ENCODE results near the gene TBC1D22A. TPM values are rescaled to one million over a fixed set of nuclear protein-coding genes. Genes with fewer than 3 reads are reported as not detected.

TBC1D22A gene
- polyA plus RNA-seq, 1 experiment = 24.2 TPM

DNA sequence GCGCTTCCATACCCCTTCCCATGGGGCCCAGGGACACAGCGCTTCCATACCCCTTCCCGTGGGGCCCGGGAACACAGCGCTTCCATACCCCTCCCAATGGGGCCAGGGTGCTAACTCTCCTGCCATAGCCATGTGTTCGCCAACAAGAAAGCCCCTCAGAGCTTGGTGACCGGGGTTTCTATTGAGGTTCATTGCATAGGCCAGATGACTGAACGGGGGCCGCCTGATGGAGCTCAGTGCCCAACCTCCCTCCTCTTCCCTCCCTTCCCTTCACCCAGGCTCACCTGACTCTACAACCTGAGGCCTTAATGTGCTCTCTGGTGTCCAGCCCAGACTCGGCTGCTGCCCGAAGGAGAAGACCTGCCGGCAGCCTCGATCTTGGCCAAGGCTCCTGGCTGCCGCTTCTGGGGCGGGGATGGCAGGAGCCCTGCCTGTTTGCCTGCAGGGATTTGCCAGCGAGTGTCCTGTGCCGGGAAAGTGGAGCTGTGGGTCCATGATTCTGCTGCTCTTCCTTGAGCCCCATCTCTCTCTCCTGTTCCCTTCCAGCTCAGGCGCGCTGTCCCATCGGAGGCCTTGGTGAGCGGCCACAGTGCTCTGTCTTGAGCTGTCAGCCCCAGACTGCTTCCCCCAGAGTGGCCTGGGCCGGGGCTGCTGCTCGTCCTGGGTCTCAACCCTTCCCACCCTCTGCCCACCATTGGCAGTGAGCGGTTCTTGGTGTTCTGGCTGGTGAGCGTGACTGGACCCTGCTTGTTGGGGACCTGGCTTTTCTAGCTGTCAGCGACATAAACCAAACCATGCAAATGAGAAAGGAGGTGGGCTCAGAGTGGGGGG lies 267.0 kb downstream of the TBC1D22A start:
- H3K36me3 ChIP-seq (ENCODE audit: control insufficient read depth, insufficient read depth, low read length) = peaks cover 1% of the 10 kb centered on the region
- H3K27me3 ChIP-seq (ENCODE audit: control insufficient read depth, insufficient read depth, low read length) = no peaks in the 10 kb centered on the region
- POLR2A ChIA-PET = no interaction called here
- TF ChIP-seq, protein P1, sequence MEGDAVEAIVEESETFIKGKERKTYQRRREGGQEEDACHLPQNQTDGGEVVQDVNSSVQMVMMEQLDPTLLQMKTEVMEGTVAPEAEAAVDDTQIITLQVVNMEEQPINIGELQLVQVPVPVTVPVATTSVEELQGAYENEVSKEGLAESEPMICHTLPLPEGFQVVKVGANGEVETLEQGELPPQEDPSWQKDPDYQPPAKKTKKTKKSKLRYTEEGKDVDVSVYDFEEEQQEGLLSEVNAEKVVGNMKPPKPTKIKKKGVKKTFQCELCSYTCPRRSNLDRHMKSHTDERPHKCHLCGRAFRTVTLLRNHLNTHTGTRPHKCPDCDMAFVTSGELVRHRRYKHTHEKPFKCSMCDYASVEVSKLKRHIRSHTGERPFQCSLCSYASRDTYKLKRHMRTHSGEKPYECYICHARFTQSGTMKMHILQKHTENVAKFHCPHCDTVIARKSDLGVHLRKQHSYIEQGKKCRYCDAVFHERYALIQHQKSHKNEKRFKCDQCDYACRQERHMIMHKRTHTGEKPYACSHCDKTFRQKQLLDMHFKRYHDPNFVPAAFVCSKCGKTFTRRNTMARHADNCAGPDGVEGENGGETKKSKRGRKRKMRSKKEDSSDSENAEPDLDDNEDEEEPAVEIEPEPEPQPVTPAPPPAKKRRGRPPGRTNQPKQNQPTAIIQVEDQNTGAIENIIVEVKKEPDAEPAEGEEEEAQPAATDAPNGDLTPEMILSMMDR (IDR thresholded peaks at IDR 0.05; ENCODE audit: insufficient read depth, low read depth, low read length) = no peak
- no peak overlapping the region for H3K4me3 ChIP-seq (ENCODE audit: low read depth, low read length)
- DNase-seq (ENCODE audit: low read depth) = no peak
- CTCF ChIA-PET = interaction anchor here (1.3 to 2.2 kb wide), 2 partner anchors 9 to 17 kb away, joined by 3 to 9 read pairs; no protein-coding TSS in a partner anchor

DNA sequence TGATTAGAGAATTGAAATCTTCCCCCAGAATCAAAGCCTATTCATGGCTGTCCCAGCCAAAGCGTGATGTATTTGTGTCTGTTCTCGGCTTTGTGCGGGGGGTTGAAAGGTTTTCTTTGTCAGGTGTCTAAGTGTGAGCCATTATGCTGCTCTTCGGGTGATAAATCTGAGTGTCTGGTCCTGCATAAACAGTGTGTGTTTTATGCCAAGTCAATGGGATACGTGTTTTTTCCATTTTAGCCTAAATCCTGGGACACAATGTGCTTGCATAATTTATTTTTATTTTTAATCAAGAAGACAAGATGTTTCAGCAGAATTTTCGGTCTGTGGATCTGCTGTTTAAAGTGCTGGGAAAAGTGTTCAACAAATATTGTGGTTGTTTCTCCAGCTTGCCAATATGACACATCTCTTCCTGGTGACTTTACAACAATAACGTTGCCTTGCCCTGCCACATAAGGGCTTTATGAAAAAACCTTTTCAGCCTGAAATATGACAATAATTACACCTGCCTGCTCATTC lies 267.8 kb downstream of the TBC1D22A start:
- TF ChIP-seq, protein P1 (IDR thresholded peaks at IDR 0.05; ENCODE audit: insufficient read depth, low read depth, low read length) = no peak
- DNase-seq (ENCODE audit: low read depth) = no peak
- CTCF ChIA-PET = interaction anchor here (1.3 to 2.2 kb wide), 2 partner anchors 9 to 17 kb away, joined by 3 to 9 read pairs; no protein-coding TSS in a partner anchor
- Histone ChIP-seq H3K36me3 (ENCODE audit: control insufficient read depth, insufficient read depth, low read length) (peaks cover 1% of the 10 kb centered on the region), H3K4me3 (ENCODE audit: low read depth, low read length) (no peak overlapping the region), H3K27me3 (ENCODE audit: control insufficient read depth, insufficient read depth, low read length) (no peaks in the 10 kb centered on the region)
- POLR2A ChIA-PET = no interaction called here

DNA sequence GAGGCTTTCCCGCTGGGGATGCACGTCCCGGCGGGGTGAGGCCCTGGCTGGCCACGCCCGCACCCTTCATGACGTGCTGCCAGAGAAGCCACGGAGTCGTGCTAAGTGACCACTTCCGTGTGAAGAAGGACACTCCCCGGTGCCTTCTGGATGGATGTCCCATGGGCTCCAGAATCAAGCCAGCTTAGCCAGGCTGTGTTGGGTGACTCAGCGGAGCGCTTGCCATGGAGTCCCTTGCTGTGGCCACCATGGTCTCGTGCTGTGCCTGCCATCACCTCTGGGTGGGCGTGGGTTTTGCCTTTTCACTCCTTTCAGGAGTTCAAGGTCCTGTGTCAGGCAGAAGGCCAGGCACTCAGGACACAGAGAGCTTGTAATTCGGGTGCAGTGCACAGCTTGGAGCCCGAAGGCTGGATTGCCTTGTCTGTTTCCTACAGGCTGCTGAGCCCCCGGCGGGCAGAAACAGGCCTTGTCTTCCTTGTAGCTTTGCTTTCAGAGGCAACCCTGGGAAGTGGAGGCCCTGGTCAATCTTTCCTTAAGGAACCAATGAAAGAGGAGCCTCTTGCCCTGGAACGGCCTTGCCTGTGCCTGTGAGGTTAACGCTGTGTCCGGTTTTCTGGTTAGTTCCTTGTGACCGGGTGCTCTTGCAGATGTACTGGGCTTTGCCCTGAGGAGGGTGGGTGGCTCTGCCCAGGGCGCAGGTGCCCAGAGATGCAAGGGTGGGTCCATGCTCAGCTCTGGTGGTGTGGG lies 268.6 kb downstream of the TBC1D22A start:
- TF ChIP-seq, protein P1 (IDR thresholded peaks at IDR 0.05; ENCODE audit: insufficient read depth, low read depth, low read length) = no peak
- ChIA-PET POLR2A (no interaction called here), CTCF (interaction anchor here (2.2 kb wide), 1 partner anchor 10 kb away, joined by 9 read pairs; no protein-coding TSS in a partner anchor)
- no peak for DNase-seq (ENCODE audit: low read depth)
- H3K27me3 ChIP-seq (ENCODE audit: control insufficient read depth, insufficient read depth, low read length) = no peaks in the 10 kb centered on the region
- no peak overlapping the region for H3K4me3 ChIP-seq (ENCODE audit: low read depth, low read length)
- H3K36me3 ChIP-seq (ENCODE audit: control insufficient read depth, insufficient read depth, low read length) = peaks cover 1% of the 10 kb centered on the region

DNA sequence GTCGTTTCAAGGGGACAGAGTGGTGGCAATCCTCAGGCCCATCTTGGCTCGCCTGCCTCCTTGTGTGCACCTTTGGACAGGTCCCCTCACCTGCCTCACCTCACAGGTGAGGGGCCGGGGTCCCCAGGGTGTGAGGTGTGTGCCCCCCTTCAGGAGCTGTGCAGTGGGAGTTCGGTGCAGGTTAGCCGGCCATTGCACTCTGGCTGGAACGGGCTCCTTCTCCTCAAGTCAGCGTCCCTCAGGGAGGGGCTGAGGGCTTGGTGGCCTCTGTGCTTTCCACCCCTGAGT lies 269.1 kb downstream of the TBC1D22A start:
- H3K27me3 ChIP-seq (ENCODE audit: control insufficient read depth, insufficient read depth, low read length) = no peaks in the 10 kb centered on the region
- H3K36me3 ChIP-seq (ENCODE audit: control insufficient read depth, insufficient read depth, low read length) = peaks cover 1% of the 10 kb centered on the region
- H3K4me3 ChIP-seq (ENCODE audit: low read depth, low read length) = no peak overlapping the region
- TF ChIP-seq, protein P1 (IDR thresholded peaks at IDR 0.05; ENCODE audit: insufficient read depth, low read depth, low read length) = no peak
- DNase-seq (ENCODE audit: low read depth) = no peak
- ChIA-PET CTCF (no interaction called here), POLR2A (no interaction called here)
